Measurements from ENCODE around the gene DEPDC5.

Gene DEPDC5

GRCh38 chr22:31942091-31942490, 188.3 kb downstream of the DEPDC5 start:
- no peak for DNase-seq (ENCODE audit: low read depth)
- H3K4me3 ChIP-seq (ENCODE audit: low read length): no peak overlapping the region
- TF ChIP-seq, protein P1, sequence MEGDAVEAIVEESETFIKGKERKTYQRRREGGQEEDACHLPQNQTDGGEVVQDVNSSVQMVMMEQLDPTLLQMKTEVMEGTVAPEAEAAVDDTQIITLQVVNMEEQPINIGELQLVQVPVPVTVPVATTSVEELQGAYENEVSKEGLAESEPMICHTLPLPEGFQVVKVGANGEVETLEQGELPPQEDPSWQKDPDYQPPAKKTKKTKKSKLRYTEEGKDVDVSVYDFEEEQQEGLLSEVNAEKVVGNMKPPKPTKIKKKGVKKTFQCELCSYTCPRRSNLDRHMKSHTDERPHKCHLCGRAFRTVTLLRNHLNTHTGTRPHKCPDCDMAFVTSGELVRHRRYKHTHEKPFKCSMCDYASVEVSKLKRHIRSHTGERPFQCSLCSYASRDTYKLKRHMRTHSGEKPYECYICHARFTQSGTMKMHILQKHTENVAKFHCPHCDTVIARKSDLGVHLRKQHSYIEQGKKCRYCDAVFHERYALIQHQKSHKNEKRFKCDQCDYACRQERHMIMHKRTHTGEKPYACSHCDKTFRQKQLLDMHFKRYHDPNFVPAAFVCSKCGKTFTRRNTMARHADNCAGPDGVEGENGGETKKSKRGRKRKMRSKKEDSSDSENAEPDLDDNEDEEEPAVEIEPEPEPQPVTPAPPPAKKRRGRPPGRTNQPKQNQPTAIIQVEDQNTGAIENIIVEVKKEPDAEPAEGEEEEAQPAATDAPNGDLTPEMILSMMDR (conservative IDR thresholded peaks at IDR 0.05; ENCODE audit: low read depth, low read length): no peak

DNA sequence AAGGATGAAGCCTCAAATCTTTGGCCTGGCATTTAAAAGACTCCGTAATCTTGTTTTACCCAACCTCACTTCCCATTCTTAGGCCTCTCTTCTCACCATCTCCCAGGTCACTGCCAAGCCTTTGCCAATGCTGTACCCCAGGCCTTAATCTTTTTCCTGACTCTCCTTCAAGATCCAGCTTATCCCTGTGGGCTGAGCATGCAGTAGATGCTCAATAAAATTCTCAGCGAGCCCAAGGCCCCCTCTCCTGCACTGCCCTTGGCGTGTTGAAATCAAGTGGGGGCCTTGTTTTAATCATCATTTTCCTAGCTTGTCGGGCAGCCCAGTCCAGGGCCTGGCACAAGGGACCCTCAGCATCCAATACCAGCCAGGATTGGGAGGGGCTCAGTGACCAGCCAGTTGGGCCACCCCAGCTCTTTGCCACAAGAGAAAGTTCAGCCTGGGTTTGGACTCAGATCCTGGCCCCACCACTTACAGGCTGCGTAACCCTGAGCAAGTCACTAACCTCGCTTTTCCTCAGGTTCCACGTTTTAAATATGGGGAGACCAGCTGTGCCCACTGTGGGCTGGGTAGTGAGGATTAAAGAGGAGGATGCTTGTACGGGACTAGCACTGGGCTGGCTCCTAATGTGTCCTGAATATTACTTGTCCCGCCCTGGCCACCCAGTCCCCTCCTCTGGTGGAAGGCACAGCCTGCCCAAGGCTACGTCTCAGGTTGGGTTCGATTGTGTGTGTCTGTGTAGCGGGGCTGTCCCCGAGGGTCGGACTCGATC, 189.6 kb downstream of the DEPDC5 start:
- H3K4me3 ChIP-seq (ENCODE audit: low read length): peak overlapping the region; percentile 62
- TF ChIP-seq, protein P1 (conservative IDR thresholded peaks at IDR 0.05; ENCODE audit: low read depth, low read length): no peak
- no peak for DNase-seq (ENCODE audit: low read depth)

- TF ChIP-seq, protein P1 (conservative IDR thresholded peaks at IDR 0.05; ENCODE audit: low read depth, low read length): no peak
- DNase-seq (ENCODE audit: low read depth): peak; percentile 50
- peak within 1 kb of the TSS; percentile 87 for H3K4me3 ChIP-seq (ENCODE audit: low read length)
Measured at GRCh38 chr22:31943978-31944699, 190.3 kb downstream of the DEPDC5 start, which contains the start of gene YWHAH. TSS of gene YWHAH (plus strand) at chr22:31944535. CDS start at chr22:31944734, 199 bp downstream.

- DNase-seq (ENCODE audit: low read depth): no peak
- H3K4me3 ChIP-seq (ENCODE audit: low read length): peak overlapping the region; percentile 87
- TF ChIP-seq, protein P1 (conservative IDR thresholded peaks at IDR 0.05; ENCODE audit: low read depth, low read length): no peak
Measured at GRCh38 chr22:31944700-31945442, 191.1 kb downstream of the DEPDC5 start.

- no peak for DNase-seq (ENCODE audit: low read depth)
- TF ChIP-seq, protein P1 (conservative IDR thresholded peaks at IDR 0.05; ENCODE audit: low read depth, low read length): no peak
- H3K4me3 ChIP-seq (ENCODE audit: low read length): peak overlapping the region; percentile 87
Measured at GRCh38 chr22:31945443-31945855, 191.6 kb downstream of the DEPDC5 start.

DNA sequence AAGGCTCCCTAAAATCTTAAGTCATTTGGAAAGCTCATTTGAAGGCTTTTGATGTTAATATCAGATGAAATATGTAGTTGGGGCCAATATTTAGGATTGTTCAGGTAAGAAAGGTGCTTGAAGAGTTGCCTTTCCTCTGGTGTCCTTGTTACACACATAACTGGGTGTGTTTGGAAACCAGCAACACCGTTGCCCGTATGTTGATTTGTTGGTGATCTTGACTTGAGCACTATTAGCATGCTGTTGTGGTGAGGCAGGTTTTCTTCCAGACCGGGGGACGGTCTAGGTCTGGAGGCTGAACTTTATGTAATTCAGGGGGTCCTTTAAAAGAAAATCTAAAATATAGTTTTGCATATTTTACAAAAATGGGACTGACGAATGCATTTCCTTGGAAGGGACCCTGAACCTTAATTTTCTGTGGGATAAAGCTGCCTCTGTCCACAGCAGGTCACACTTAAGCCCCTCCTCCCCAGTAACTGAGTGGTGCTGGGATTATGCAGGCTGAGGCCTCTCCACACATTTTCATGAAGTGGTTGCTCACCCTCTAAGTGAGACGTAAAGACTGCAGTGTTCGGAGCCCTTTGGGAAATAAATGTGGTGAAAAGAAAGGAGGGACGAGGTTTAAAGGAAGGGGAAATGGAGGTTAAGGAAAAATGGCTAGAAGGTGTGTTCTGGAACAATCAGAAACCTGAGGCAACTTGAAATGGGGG, 192.3 kb downstream of the DEPDC5 start:
- TF ChIP-seq, protein P1 (conservative IDR thresholded peaks at IDR 0.05; ENCODE audit: low read depth, low read length): no peak
- DNase-seq (ENCODE audit: low read depth): no peak
- H3K4me3 ChIP-seq (ENCODE audit: low read length): peak overlapping the region; percentile 87

Data from retinal pigment epithelial cell (primary cell).